Fibroblast of skin of right biceps (primary cell): ENCODE data around the gene TRUB1.
"Not testable (repeated sequence)": the region's sequence is repeated elsewhere in the genome, so short reads cannot be mapped to it uniquely, and the experiment has no call there.

Experiments used
- DNase-seq: peaks from one replicate; pipeline ENCODE4 v3.0.0-alpha.2; 2013

The TRUB1 gene

DNA sequence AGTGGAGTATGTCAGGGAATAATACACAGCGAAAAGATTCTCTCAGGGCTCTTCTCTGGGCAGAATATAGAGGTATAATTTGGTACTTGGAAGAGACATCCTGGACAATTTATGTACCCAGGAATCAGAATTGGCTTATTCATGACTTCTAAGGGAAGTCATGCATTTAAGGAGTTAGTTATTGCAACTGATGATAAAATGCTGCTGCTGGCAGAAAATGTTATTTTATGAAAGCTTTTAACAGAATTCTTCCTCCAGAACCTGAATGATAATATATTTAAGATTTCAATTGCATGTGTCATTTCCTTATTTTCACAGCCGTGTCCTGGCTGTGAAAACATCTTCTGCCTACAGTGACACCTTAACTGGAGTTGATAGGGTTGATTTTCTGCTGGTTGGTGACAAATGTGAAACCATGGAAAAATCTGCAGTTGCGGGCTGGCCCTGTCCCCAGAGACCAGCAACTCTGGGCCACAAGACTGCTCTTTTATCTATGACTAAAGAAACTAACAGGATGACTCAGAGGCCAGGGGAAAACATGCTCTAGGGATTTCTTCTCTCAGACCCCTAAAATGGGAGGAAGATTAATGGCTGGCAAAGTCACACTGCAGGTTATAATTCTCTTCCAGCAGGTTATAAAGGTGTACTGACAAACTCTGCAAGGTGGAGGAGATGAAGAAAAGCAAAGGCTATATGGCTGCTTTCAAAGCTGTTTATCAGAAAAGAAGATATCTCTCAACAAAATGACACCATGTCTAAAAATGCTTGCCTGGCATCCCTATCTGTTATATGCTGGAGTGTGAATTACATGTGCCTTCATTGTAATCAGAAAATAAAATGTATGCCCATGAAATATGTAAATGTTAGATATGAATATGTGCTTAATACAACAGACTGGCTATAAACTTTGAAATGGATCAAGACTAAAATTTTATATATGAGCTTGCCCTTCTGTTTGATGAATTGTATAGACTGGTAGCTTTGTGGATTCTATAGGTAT, 12.1 kb upstream of the TRUB1 start:
- DNase-seq = peak; percentile 83

DNA sequence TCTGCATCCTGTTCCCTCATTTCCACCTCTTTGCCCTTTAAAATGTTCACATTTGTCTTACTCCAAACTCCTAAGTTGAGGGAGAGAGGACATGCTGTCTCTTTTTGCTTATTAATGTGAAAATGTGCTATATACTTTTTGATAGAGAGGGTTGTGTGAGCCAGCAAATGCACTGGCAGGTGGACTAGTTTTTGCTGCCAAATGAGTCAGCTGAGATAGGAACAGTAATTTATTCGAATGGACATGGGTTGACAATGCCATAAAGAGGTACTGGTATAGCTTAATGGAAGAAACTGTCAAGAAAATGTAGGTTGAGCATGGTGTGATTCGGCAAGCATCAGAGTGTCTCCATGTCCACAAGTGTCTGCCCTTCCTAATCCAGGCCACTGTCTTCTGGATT, 9.2 kb upstream of the TRUB1 start:
- DNase-seq = no peak

DNA sequence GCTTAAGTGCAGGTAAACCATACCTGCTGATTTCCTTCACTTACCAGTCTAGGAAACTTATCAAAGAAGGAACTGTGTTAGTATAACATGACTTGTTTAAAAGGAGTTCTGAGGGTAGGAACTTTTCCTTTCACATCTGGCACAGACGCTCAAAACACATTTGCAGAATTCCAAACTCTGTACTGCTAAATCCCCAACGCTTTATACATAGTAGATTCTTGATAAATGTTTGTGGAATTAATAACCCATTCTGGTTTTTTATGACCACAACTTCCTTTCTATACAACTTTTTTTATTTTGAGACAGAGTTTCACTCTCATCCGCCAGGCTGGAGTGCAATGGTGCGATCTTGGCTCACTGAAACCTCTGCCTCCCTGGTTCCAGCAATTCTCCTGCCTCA, 7.7 kb upstream of the TRUB1 start:
- DNase-seq = peak; percentile 69

DNA sequence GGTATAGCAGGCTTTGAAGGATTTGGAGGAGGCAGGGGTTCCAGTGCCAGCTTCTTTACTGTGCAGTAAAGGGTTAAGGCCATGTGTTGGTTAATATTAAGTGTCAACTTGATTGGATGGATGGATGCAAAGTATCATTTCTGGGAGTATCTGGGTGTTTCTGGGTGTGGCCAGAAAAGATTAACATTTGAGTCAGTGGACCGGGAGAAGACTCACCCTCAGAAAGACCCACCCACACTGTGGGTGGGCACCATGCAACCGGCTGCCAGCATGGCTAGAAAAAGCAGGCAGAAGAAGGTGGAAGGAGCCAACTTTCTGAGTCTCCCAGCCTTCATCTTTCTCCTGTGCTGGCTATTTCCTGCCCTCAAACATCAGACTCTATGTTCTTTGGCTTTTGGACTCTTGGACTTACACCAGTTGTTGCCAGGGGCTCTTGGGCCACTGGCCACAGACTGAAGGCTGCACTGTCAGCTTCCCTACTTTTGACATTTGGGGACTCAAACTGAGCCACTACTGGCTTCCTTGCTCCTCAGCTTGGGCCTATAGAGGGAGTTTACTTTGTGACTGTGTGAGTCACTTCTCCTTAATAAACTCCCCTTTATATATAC, 6.8 kb upstream of the TRUB1 start:
- no peak for DNase-seq

DNA sequence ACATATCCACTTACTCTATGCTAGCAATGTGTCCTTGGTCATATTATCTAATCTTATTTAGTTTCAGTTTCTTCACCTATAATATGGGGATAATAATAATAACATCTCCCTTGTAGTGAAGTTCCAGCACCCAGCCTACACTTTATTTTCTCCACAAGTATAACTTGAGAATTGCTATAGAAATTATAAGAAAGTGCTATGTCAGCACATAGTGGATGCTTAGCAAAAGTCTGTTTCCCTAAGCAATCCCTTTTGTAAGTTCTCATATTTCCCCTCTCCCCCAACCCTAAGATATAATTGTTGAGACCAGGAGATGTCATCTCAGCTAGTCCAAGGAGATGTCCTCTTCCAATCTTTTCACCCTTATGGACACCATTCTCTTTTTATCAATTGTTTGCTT, 5.8 kb upstream of the TRUB1 start:
- no peak for DNase-seq

DNA sequence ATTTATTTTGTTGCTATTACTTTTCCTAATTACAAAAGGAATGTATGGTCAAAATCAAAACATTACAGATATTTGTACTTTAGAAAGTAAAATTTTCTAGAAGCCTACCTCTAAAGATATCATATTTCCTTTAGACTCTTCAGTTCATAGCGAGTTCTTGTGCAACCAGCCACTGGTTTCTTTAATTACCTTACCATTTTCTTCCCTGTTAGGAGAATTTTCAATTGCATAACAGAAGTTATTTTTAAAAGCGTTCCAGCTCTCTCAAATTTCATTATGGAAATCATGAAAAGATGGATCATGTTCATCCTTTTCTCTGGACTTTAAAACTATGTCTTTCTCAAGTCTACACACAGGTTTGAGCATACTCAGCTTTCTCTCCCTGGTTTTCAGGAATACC, 5.0 kb upstream of the TRUB1 start:
- DNase-seq = no peak

DNA sequence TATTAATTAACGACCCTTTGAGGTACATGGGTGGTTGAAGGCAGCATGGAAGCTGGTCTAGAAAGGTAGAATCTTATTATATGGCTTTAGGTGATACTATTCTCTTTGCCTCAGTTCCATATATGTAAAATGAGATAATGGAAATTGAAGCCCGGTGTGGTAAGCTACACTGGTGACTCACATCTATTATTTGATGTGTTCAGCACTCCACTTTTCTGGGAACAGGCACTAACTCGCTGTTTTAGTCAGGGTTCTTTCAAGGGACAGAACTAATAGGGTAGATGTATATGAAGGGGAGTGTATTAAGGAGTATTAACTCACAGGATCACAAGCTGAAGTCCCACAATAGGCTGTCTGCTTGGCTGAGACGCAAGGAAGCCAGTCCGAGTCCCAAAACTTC, 4.4 kb upstream of the TRUB1 start:
- DNase-seq = peak; percentile 40

DNA sequence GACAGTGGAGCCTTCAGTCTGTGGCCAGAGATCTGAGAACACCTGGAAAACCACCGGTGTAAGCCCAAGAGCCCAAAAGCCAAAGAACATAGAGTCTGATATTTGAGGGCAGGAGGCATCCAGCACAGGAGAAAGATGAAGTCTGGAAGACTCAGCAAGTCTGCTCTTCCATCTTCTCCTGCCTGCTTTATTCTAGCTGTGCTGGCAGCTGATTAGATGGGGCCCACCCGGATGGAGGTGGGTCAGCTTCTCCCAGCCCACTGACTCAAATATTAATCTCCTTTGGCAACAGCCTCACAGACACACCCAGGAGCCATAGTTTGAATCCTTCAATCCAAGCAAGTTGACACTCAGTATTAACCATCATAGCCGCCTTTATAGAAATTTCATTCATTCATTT, 4.0 kb upstream of the TRUB1 start:
- not testable (repeated sequence) for DNase-seq

DNA sequence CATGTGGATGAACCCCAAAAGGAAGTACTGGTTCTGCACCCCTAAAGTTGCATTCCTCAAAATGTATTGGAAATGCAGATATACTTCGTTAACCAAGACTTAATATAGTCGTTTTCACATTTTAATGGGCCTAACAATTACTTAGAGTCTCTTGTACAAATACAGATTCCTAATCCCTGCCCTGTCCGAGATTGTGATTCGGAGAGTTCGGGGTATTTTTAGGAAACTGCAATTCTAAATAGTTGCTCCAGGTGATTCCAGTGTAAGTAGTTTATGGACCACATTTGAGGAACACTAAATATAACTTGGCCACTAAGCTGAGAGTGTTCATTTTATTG, 830 bp downstream of the TRUB1 start:
- DNase-seq = no peak

DNA sequence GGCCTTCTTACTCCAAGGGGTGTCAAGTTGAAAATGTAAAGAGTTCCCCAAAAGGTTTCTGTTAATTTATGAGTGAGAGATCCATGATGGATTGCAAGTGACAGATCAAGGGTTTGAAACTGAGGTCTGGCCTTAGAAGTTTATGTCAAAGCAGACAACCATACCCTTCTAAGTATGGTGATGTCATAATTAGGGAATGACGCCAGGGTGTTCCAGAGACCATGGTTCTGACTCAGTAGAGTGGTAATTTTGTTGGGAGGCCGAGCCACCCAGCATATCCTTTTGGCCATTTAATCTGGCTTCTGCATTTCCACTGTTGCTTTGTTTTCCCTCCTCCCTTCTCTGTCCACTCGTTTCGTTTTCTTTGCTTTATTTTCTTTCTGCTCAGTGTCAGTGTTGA, 2.7 kb downstream of the TRUB1 start:
- peak; percentile 53 for DNase-seq

DNA sequence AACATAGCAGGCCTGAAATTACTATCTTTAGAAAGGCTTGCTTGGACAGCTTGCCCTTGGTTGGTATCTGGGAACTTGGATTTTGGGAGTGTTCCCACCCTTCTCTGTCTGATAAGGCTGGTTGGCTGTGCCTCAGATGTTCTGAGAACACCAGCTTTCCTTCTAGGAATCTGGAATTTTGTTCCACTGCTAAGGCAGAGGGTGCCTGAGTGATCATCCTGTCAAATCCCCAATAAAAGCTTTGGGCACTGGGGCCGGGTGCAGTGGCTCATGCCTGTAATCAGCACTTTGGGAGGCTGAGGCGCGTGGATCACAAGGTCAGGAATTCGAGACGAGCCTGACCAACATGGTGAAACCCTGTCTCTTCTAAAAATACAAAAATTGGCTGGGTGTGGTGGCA, 5.0 kb downstream of the TRUB1 start:
- no peak for DNase-seq

DNA sequence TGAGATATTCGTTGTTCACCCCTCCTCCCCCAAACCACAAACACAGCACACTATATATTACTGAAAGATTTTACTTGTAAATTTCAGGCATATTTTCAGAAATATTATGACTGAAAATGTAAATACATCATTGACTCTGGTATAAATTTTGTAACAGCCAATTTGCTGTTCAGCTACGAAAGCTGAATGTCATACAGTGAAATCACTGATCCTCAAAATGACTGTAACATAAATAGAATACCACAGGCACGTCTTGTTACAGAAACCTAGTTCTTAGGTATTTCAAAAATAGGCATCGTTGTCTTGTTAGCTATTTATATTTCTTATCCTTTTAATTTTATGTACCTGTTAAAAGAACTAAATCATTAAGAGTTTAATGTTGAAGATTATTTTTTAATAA, 15.1 kb downstream of the TRUB1 start:
- no peak for DNase-seq

DNA sequence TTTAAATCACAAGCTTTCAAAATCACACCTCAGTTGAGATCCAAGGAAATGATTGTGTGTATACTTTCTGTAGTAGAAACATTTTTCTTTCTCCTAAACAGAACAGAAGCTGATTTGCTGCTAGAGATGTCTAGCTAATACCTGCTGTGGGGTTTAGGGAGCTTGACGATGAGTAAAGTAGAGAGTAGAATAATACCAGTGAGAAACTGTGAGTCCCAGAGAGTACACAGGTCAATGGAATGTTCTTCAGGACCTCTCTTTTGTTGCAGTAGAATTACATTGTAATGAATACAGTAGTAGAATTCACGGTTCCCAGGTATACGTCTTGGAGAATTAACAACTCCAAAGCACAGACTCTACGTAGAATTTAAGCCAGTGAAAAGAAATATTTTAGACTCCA, 18.0 kb downstream of the TRUB1 start:
- DNase-seq = no peak

DNA sequence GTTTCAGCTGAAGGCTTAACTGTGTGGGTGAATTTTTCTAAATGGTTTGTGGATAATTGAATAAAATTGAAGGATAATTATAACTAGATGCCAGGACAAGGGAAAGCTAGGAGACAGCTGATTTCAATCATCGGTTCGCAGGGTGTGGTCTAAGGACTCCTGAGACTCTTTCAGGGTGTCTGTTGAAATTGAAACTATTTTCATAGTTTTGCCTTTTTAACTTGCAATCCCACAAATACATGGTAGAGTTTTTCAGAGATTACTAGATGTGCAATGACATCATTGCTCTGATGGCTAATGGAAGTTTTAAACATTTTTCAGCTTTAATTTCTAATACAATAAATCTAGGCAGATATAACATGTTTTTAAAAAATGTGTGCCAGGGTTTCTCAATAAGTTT, 18.5 kb downstream of the TRUB1 start:
- DNase-seq = no peak

DNA sequence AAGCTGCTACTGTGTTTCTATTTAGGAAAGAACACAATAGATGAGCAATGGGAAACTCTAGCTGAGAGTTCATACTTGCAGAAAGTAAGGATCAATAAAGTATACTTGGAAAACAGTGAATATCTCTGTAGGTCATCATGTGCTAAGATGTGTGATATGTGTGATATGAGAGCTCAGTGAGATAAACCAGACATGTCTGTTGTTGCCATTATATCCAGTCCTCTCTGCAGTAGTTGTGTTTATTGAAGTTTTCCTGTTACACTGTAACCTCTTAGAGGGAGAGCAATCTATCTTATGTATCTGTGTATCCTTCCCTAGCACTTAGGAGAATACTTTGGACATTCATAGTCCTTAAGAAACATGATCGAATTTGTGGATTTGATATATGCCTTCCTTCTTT, 19.1 kb downstream of the TRUB1 start:
- no peak for DNase-seq

DNA sequence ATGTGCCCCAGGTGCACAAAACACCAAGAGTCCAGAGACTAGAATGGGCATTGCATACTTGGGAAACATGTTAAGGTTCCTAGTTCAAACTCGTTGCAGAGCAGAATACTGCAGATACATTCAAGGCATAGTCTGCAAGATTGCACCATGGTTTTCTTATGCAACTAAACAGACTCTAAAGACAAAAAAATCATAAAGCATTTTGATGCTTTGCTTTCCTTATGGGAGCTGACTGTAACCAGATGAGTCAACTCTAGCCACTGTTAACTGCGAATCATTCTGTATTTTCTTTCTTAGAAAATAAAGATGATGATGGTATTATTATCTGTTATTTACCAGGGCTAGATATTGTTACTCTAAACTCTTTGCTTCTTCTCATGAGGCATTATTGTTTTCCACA, 19.7 kb downstream of the TRUB1 start:
- peak; percentile 19 for DNase-seq

DNA sequence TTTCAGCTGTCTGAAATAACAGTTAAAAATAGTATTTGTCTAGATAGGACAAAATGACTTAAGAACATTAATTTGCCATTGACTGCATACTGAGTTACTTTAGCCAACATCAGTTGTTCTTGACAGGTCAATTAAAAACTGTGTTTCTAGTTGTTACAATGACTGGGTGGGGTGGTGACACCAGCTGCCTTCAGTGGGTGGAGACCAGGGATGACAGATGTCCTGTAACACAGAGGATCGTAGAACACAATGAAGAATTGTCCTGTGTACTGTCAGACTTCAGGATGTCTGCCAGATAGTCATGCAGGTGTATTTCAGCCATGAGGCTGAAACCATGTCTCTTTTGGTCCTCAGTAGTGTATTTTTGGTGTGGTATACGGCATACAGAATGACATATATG, 24.4 kb downstream of the TRUB1 start:
- no peak for DNase-seq

DNA sequence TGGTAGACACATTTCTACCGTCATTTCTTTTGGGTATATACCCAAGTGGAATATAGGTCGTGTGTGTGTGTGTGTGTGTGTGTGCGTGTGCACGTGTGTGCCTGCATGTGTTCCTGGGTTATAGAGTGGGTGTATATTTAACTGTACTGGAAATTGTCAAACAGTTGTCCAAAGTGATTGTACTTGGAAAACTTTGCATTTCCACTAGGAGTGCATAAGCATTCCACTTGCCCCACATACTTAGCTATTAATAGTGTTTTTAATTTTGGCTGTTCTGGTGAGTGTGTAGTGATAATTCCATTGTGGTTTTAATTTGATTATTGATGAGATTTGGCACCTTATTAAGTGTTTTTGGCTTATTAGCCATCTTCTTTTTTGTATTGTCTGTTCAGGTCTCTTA, 25.9 kb downstream of the TRUB1 start:
- no peak for DNase-seq

DNA sequence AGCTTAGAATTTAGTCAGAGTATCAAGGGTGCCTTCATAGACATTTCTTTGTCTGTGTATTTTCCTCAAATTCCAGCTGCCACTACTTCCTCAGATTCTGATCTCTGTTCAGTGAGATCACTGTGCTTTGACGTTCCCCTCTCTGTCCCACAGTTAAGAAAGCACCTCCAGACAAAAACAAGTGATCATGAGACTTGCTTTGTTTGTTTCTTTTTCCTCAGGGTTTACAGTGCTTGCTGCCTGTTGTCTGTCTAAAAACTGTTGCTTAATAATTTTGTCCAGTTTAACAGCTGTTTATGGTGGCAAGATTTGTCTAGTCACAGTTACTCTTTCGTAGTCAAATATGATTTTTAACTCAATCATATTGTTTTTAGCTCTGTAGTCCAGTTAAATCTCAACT, 29.1 kb downstream of the TRUB1 start:
- no peak for DNase-seq

DNA sequence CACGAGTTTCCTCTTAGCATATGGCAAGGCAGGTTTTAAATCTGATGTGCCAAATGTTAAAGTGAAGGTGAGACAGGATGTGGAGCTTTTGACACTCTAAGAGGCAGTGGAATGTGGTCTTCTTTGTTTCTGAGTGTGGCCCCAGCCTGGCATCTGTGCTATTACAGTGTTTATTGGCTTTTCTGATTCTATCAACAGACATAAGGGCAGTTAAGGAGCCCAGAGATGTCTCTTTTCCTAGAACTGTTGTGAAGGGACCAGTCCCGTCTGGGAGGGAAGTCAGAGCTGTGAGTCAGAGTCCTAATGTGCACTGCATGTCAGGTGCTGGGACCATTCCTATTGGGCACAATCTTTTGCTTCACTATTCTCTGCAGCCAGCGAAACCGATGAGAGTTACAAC, 32.5 kb downstream of the TRUB1 start:
- no peak for DNase-seq

DNA sequence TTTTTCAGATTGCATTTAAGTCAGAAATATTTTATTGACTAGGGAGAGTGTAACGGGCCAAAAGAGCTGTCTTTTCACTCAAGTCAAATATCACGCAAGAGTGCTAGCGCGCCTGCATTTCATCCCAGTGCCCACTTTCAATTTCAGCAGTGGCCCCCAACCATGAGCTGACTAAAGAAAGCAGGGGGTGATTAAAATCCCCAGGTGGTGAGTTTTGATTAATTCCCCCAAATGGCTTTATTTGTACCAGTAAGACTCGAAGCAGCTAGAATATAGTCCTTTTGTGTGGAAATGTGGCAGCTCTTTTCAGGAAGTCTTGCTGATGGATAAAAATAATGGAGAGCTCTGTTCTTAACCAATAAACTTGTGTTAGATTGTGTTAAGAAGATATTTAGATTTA, 35.3 kb downstream of the TRUB1 start:
- no peak for DNase-seq

DNA sequence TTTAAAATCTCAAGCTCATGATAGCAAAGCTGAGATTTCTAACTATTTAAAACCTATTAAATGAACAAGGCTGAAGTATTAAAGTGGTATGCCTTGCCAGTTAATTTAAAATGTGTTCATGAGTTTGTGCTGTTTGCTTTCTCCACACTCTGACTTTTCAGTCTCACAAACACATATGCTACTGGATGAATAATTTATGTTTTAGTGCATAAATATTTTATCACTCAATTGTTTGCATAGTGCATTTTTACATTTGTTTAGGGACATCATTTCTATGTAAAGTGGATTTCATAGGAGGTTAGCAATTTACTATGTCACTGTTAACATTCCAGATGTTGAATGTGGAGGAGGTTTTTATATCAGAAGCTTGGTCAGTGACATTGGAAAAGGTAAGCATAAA, 36.0 kb downstream of the TRUB1 start:
- DNase-seq = no peak

DNA sequence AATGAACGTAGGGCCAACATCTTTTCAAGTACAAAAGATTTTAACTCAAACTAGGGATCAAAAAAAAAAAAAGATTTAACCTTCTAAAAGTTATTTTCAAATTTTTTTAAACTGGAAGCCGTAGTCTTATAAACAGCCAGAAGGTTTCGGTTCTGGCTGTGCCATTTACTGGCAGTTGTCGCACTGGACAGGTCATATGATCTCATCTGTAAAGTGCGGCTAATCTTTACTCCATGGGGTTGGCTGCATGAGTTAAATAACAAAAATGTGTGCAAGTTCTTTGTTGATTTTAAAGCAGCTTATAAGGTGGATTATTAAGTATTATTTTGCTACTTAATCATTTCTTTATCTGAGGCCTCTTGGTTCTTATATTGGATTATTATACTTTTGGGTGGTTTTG, 36.6 kb downstream of the TRUB1 start:
- DNase-seq = no peak

DNA sequence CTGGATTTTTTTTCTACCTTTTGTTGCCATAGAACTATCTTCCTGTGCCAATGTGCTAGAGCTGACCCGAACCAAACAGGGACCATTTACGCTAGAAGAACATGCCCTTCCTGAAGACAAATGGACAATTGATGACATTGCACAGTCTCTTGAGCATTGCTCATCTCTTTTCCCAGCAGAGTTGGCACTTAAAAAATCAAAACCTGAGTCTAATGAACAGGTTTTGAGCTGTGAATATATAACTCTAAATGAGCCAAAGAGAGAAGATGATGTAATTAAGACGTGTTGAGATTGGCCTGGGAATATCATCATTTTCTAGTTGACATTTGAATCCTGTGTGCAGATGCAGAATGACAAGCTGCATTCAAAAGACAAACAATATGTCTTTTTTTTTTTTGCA, 37.1 kb downstream of the TRUB1 start:
- DNase-seq = no peak

DNA sequence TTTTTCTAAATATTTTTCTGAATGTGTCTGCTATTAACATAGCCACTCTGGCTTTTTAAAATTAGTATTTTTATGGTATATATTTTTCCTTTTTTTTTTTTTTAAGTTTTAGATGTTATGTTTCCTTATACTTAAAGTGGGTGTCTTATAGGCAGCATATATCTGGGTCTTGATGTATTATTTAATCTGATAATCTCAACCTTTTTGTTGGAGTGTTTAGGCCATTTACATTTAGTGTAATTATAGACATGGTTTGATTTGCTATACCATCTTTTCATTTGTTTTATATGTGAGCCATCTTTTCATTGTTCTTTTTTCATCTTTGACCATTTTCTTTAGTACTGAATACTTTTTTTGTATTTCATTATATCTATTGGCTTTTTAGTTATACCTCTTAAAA, 45.0 kb downstream of the TRUB1 start:
- no peak for DNase-seq
